HG03103 (cell line): ENCODE measurements around the gene IL24.
A peak's percentile ranks its signal among the peaks of the same experiment; 100 is the strongest.

Source experiments
- ATAC-seq: cut with Tn5 transposase; IDR thresholded peaks from one replicate; pipeline ENCODE4 v1.9.1; 2021; ENCODE audit warnings: low read depth; ENCODE audit not compliant: unreplicated experiment

The IL24 gene

DNA sequence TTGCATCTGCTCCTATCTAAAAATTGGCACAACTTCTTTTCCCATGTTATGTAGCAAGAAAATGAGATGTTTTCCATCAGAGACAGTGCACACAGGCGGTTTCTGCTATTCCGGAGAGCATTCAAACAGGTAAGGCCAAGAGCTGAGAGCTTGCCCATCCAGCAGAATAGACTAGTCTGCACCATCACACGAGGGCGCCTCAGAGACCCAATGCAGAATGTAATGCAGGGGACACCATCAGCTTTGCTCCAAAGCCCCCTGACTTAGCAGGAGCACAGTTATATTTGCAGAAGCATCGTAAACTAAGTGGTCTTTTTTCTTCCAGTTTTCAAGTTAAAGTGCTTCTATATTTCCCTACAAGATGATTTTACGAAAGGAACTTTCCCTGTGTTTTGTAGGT lies 4.7 kb downstream of the IL24 start:
- no peak for ATAC-seq

DNA sequence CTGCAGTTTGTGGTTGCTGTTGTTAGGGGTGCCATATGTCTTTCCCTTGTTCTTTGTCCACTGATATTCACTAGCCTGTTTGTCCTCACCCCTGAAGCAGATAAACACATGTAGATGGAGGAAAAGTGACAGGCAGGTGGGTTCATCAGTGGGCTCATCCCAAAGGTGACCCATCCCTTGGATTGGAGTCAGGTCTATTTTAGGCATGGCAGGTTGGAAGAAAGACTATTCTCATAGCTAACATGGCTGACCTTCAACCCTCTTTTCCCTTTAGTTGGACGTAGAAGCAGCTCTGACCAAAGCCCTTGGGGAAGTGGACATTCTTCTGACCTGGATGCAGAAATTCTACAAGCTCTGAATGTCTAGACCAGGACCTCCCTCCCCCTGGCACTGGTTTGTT lies 5.5 kb downstream of the IL24 start:
- no peak for ATAC-seq

DNA sequence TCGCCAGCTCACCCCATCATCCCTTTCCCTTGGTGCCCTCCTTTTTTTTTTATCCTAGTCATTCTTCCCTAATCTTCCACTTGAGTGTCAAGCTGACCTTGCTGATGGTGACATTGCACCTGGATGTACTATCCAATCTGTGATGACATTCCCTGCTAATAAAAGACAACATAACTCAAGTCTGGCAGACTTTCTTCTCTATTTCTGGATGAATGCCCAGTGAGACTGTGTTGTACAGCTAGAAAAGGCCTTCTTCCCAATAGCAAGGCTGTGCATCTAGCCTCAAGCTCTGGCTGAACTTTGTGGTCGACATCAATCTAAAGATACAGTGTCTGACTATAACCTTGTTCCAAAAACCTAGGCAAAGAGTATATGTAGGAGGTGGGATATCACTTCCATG lies 6.4 kb downstream of the IL24 start:
- no peak for ATAC-seq

DNA sequence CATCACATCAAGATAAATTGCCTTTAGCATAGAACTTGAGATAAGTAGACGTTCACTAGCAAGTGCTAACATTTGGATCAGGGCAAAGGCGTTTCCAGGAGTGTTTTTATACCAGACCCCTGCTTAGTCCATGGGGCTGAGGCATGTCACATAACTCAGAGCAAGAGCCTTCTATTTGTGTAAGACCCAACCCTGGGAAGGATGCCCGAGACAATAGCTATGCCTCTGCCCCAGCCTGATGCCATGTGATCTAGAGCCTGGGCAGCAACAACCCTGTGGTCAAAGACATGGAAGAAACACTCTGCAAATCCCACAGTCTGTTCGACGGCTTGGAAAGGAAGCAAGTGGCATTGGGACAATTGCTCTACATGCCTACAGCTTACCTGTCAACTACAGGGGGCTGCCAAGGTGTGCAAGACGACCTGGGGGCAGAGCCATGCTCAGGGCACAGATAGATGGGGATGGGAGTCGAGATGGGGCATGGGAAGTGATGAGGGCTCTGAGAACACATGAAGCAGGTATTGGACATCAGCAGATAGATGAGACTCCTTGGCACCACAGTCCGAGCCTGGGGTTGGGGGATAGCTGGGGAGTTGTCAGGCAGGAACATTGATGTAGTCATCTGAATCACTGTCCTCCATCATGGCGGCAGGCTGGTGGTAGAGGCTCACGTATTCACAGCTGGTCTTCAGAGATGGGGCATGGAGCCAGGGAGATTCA lies 7.3 kb downstream of the IL24 start:
- no peak for ATAC-seq

DNA sequence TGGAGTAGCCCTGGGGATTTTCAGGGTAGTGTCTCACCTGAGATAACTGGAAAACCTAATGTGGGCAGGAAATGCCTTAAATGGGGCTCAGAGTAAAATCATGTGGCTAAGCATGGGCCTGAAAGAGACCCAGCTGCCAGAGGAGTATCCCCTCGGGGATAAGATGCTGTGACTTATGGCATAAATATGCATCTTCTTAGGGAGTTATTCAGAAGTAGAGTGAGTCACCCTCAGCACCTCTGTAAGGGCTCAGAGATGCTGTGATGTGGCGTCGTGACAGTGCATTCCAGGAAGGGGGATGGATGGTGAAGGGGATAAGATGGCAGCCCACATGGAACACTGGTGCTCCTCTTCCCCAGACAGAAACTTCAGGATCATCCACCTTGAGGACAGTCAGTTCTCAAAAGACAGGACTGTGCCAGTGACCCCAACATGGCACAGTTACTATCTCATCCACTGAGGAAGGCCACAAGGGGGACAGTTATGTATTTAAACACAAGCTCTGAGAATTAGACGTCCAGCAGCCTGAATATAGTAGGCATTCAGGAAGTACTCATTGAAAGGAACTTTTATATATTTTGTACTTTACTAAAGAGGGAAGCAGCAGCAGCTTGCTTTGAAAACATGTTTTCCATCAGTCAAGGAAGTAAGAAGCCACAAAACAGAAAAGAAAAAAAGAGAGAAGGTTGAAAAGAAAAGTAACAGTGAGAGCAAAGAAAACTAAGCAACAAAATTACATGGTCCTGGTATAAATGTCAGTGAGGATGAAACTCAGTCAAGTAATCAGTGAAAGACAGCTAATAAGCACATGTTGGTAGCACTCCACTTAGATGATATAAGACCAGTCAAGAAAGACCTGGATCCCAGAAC lies 8.3 kb downstream of the IL24 start:
- no peak for ATAC-seq

DNA sequence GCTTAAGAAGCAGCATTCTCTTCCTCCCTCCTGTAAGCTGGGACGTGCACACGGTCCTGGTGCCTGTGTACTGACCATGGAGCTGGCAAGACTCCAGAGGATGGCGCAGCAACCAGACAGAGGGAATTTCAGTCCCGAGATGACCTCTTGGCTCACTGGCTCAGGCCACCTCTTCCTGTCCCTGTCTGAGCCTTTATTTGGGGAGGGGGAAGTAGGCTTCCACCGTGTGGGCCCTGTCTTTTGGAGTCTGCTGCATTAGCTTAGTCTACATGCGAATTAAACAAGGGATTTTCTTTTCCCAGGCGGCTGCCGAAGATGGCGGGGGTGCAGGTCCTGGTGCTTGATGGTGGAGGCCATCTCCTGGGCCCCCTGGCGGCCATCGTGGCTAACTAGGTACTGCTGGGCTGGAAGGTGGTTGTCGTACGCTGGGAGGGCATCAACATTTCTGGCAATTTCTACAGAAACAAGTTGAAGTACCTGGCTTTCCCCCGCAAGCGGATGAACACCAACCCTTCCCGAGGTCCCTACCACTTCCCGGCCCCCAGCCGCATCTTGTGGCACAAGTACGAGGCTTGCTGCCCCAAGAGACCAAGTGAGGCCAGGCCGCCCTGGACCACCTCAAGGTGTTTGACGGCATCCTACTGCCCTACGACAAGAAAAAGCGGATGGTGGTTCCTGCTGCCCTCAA lies 10.2 kb downstream of the IL24 start:
- ATAC-seq, result no peak

DNA sequence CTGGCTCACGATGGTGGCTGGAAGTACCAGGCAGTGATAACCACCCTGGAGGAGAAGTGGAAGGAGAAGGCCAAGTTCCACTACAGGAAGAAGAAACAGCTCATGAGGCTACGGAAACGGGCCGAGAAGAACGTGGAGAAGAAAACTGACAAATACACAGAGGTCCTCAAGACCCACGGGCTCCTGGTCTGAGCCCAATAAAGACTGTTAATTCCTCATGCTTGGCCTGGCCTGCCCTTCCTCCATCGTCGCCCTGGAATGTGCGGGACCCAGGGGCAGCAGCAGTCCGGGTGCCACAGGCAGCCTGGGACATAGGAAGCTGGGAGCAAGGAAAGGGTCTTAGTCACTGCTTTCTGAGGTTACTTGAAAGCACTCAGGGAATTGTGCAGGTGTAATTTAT lies 10.8 kb downstream of the IL24 start:
- no peak for ATAC-seq

DNA sequence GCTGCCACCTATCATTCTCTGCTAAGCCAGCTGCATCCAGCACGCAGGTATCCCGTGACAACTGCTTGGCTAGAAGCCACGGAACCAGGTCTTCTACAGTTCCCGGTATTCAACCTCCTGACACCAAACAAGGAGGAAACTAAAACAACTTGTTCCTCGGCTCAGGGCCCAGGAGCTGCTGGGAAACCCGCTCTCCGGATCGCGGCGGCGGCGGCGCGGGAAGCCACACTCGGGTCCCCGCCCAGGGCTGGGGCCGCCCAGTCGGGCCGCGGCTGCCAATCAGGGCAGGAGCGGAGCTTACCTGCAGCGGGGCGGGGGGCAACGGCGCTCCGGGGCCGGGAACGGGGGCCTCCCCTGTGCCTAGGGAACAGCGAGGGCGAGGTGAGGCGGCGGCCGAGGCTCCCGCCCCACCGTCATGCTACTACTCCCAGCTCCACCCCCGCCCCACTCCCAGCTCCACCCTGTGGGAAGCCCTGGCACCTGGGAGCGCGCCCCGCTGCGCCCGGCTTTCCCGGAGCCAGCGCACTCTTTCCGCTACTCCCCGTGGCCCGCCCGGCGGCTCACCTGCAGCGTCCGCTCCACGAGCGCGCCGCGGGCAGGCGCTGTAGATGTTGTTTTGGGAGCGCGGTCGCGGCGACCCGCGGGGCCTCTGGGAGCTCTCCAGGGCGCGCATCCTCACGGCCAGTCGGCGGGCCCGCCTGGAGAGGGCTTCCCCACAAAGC lies 12.1 kb downstream of the IL24 start:
- no peak for ATAC-seq

DNA sequence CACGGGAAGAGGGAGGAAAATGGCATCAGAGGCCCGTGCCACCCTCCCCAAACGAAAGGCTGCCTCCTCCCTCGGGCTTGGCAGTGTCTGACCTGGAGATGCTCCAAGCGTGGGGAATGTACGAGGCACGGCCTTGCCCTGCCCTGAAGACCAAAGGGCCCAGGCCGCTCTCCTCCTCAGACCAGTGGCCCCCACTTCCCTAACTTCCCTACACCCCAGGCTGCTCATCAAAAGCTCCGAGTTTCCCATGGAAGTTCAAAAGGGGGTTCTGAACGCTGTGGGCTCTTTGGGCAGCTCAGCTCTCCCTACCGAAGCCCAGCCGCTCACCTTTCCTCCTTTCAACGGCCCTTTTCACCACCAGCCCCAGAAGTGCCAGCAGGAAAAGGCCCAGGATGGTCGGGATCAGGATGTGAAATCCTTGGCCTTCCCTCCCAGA lies 12.7 kb downstream of the IL24 start:
- no peak for ATAC-seq

DNA sequence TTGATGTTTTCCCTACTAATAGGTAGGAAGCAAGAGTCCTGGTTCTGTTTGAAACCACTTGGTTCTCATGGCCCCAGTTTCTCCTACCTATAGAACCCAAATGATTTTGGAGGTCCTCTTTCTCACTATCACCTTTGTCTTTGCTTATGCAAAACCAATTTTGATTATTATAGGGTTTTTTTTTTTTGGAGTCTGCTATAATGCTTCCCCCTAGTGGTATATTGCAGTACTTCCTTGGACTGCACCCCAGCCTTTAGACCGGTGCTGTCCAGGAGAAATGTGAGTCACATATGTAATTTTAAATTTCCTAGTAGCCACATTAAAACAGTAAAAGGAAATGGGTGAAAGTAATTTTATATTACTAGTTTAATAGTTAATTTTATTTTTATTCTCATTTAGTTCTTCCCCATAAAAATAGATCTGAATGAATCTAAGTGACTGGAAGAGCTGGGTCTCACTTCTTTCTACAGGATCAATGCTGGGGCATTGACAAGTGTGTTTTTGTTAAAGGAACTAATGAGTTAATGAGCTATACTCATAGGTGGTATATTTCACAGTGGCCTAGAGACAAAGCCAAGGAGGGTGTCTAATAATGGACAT lies 13.9 kb downstream of the IL24 start:
- no peak for ATAC-seq

DNA sequence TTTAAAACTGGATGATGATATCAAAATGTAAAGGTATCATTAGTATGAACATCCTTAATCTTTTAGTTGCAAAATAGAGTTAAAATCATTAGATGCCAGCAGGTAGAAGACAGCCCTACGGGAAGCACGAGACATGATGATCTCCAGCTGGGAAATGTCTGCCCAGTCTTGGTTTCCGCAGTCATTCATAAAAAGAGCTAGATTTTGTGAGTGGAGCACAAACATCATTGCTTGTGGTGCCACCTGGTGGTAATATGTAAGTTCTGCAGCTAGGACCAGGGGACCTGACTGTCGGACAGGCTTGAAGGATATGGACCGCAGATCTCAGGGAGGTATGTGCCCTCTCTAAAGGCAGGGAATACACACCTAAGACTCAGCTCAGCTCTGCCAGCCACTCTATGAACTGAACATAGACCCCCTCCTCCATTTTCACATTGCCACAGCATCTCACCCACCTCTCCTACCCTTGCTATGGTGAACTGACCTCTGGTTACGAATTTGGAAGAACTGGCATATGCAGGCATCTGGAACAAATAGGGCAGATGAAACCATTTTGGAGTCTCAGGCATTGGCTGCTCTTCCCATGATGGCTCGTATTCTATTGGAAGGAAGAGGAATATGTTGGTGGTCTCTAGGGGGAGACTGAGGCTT lies 15.3 kb downstream of the IL24 start:
- no peak for ATAC-seq

DNA sequence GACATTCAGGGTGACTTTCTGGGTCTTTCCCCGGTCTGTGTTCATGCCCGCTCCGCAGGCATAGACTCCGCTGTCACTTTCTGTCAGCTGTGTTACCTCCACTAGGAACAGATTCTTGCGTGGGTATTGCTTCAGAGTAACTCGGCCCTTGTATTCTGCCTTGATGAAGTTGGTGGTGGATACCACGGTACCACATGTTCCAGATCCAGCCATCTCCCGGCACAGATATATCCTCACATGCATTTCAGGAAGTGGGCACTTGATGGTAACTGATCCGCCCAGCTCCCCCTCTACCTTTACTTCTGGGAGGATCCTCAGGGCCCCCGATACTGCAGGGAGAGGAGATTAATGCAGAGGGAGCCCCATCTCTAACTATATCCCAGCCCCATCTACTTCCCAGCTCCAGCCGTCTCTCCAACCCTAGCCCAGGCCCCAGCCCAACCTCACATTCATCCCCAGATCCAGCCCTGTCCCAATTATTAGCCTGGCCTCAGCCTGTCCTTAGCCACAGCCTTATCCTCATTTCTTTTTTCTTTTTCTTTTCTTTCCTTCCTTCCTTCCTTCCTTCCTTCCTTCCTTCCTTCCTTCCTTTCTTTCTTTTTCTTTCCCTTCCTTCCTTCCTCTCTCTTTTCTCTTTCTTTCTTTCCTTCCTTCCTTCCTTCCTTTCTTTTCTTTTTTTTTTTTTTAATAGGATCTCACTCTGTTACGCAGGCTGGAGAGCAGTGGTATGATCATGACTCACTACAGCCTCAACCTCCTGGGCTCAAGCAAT lies 16.7 kb downstream of the IL24 start:
- no peak for ATAC-seq

DNA sequence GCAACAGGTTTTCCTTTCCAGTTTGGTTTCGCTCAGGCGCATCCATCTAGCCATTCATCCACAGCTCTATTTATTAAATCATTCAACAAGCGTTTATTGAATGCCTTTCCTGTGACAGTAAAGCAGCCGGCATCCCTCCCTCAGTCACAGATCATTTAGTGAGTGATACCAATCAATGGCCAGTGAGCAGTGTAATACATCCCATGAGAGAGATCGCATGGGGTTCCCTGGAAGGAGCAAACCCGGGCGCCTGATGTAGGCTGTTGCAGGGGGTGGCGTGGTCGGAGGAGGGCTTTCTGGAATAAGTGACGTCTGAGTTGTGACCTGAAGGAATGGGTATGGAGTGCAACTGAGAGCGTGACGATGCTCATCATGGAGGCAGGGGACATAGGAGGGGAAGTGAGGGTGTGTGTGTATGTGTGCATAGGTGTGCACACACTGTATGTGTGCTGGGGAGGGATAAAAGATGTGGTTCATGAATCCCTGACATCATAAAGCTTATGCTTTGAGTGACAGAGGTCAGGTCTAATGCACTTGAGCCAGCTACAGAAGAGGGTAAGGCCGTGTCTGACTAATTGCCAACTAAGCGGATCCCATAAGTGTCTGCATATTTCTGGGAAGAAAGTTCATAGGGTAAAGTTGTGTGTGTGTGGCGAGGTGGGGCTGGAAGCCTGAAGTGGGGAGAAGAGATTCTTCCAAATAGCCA lies 17.9 kb downstream of the IL24 start:
- no peak for ATAC-seq

DNA sequence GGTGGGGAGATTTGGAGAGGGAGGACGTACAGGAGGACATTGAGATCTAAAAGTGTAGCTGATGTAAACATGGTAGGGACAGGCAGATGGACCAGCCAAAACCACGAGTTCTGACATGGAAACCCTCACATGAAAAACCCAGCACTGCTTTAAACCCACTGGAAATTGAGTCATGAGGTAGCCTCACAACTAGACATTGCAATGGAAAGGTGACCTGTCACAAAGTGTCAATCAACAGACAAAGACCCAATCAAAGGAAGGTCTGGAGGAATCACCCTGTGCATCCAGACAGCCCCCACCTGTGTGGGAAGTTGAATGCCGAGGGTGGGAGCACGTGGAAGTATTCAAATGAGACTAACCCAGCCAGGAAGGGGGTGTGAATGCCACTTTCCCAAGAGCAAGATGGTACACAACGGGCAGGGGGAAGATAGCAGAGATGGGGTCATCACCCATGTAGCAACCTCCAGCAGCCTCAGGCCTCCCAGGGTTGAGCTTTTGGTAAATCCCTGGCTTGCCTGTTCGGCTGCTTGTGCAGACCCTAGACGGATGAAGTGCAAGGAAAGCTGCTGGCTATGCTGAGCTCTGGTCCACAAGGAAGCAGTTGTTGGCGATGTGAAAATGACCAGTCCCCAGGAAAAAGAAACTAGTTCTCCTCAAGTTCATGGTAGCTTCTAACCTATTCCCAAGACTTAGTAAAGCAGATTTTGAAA lies 18.9 kb downstream of the IL24 start:
- no peak for ATAC-seq

DNA sequence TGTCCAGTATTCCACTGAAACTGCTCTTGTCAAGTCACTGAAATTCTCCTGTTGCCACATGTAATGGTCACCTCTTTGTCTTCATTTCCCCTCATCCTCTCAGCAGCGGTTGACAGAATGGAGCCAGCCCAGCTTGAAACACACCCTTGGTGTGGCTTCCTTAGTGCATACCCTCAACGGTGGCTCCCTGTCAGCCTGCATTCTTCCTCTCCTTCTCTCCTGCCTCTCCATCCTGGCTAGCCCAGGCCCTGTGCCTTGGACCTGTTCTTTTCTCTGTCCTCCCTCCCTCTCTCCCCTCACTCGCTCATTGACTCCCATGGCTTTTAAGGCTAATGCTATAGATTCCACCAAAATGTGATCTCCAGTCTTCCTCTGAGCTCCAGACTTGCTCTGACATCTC lies 20.8 kb downstream of the IL24 start:
- no peak for ATAC-seq

DNA sequence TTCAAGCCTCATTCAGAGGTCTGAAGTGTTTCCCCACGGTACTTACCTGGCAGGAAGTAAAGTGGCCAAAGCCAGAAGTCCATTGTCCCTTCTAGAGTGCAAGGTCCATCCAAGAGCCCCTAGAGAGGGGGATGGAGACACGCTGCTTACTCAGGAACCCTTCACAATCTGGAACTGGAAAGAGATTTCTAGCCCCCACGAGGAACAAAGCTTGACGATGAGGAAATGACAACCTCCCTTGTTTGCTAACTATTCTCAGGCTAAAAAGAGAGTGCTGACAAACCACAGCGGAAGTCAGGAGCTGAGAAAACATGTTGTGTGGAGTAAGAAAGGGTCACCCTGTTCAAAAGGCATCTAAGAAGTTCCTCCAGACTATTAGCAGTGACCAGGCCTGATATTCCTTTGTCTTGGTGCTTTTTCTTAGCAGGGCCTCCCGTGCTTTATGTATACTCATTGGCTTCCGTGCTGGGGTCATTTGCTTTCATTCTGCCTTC lies 24.6 kb downstream of the IL24 start, which contains the start of gene FCMR:
Gene FCMR, minus strand, starts transcription at position 170 of the 494 bp plus-strand sequence. Its CDS starts 87 bp downstream, at position 83.
- peak; percentile 26 for ATAC-seq

DNA sequence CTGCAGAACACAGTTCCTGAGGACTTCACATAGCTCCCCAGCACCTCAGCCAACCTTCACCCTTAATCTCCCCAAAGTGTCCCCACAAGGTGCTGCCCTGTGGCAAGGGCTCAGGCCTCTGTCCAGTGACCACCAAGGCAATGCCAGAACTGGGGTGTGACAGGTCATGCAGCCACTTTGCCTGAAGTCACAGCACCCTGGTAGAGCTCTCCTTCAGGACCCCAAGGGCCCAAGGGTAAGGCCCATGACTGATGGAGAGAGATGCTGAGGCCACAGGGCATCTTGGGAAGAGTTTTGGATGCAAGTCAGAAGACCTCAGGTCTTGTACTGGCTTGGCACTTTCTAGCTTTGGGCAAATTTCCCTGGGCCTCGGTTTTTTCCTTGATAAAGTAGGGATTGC lies 25.3 kb downstream of the IL24 start:
- ATAC-seq, result no peak
